ENCODE results near the gene RUSC1.
"Not testable (repeated sequence)": the region's sequence is repeated elsewhere in the genome, so short reads cannot be mapped to it uniquely, and the experiment has no call there.

RUSC1 gene

GRCh38 chr1:155320661-155321617, at the start of gene RUSC1:
Gene RUSC1 (plus strand): TSS chr1:155320894. CDS start chr1:155321774, 880 bp downstream.
- DNase-seq, result peak; percentile 16 to 71

- no peak for DNase-seq
Observed at GRCh38 chr1:155272466-155273342, 48.0 kb upstream of the RUSC1 start.

- DNase-seq, result peak; percentile 37 to 66
Observed at GRCh38 chr1:155273343-155274245, 47.1 kb upstream of the RUSC1 start, which contains the start of gene CLK2. Gene CLK2 (minus strand): TSS chr1:155273504. CDS start chr1:155270977, 2,527 bp downstream.

- DNase-seq, result peak; percentile 80 to 95
Observed at GRCh38 chr1:155277070-155277901, 43.4 kb upstream of the RUSC1 start, which contains the start of gene HCN3. Gene HCN3 (plus strand): TSS chr1:155277463. CDS start chr1:155277591, 128 bp downstream.

GRCh38 chr1:155277902-155278688, 42.6 kb upstream of the RUSC1 start:
- DNase-seq, result peak in 1 of 2 experiments; percentile 8

GRCh38 chr1:155278689-155279160, 42.0 kb upstream of the RUSC1 start:
- DNase-seq, result no peak

- no peak for DNase-seq
Observed at GRCh38 chr1:155279268-155279667, 41.4 kb upstream of the RUSC1 start.

- DNase-seq, result no peak
Observed at GRCh38 chr1:155282488-155283091, 38.1 kb upstream of the RUSC1 start.

GRCh38 chr1:155284476-155284875, 36.2 kb upstream of the RUSC1 start:
- no peak for DNase-seq

- no peak for DNase-seq
Observed at GRCh38 chr1:155285063-155285462, 35.6 kb upstream of the RUSC1 start.

GRCh38 chr1:155285631-155286044, 35.1 kb upstream of the RUSC1 start:
- DNase-seq, result no peak

- DNase-seq, result no peak
Observed at GRCh38 chr1:155286544-155286943, 34.1 kb upstream of the RUSC1 start.

- DNase-seq, result no peak
Observed at GRCh38 chr1:155287987-155288543, 32.6 kb upstream of the RUSC1 start.

- DNase-seq, result not testable (repeated sequence)
Observed at GRCh38 chr1:155291006-155291405, 29.7 kb upstream of the RUSC1 start.

- no peak for DNase-seq
Observed at GRCh38 chr1:155293086-155293749, 27.5 kb upstream of the RUSC1 start.

GRCh38 chr1:155294520-155295182, 26.0 kb upstream of the RUSC1 start:
- DNase-seq, result no peak

- no peak for DNase-seq
Observed at GRCh38 chr1:155295183-155295941, 25.3 kb upstream of the RUSC1 start.

- no peak for DNase-seq
Observed at GRCh38 chr1:155295942-155296267, 24.8 kb upstream of the RUSC1 start.
